GDM1 (cell line): ENCODE measurements around the gene DCTD.

Experiments
- DNase-seq: peaks from one replicate; lab custom pipeline; 2025; lab: John Stamatoyannopoulos, UW

The DCTD gene

GRCh38 chr4:182893047-182893446, 24.1 kb downstream of the DCTD start:
- no peak for DNase-seq

GRCh38 chr4:182890202-182890601, 27.0 kb downstream of the DCTD start:
- no peak for DNase-seq

- no peak for DNase-seq
Measured at GRCh38 chr4:182888891-182889290, 28.3 kb downstream of the DCTD start.

GRCh38 chr4:182886768-182887167, 30.4 kb downstream of the DCTD start:
- DNase-seq = no peak

- no peak for DNase-seq
Measured at GRCh38 chr4:182886205-182886604, 31.0 kb downstream of the DCTD start.

GRCh38 chr4:182885738-182886077, 31.5 kb downstream of the DCTD start:
- DNase-seq = no peak

- DNase-seq = no peak
Measured at GRCh38 chr4:182885022-182885737, 32.0 kb downstream of the DCTD start.

GRCh38 chr4:182884040-182884439, 33.1 kb downstream of the DCTD start:
- DNase-seq = no peak

- no peak for DNase-seq
Measured at GRCh38 chr4:182883351-182883750, 33.8 kb downstream of the DCTD start.

- no peak for DNase-seq
Measured at GRCh38 chr4:182881914-182882313, 35.3 kb downstream of the DCTD start.

GRCh38 chr4:182880387-182881356, 36.5 kb downstream of the DCTD start:
- DNase-seq = no peak

- DNase-seq = no peak
Measured at GRCh38 chr4:182879913-182880312, 37.3 kb downstream of the DCTD start.

GRCh38 chr4:182878633-182879495, 38.3 kb downstream of the DCTD start:
- DNase-seq = no peak

GRCh38 chr4:182877326-182877883, 39.8 kb downstream of the DCTD start:
- DNase-seq = no peak

- DNase-seq = no peak
Measured at GRCh38 chr4:182876427-182876826, 40.8 kb downstream of the DCTD start.

- DNase-seq = no peak
Measured at GRCh38 chr4:182875453-182876405, 41.5 kb downstream of the DCTD start.

- DNase-seq = no peak
Measured at GRCh38 chr4:182874797-182875345, 42.3 kb downstream of the DCTD start.

- no peak for DNase-seq
Measured at GRCh38 chr4:182874304-182874751, 42.9 kb downstream of the DCTD start.

- no peak for DNase-seq
Measured at GRCh38 chr4:182873726-182874125, 43.5 kb downstream of the DCTD start.

GRCh38 chr4:182873289-182873688, 43.9 kb downstream of the DCTD start:
- no peak for DNase-seq
